Measurements from ENCODE around the gene GABBR2. TPM values are rescaled to one million over a fixed set of nuclear protein-coding genes. Genes with fewer than 3 reads are reported as not detected.

GABBR2 gene
- total RNA-seq, 2 experiments from 2014 or later = not detected

DNA sequence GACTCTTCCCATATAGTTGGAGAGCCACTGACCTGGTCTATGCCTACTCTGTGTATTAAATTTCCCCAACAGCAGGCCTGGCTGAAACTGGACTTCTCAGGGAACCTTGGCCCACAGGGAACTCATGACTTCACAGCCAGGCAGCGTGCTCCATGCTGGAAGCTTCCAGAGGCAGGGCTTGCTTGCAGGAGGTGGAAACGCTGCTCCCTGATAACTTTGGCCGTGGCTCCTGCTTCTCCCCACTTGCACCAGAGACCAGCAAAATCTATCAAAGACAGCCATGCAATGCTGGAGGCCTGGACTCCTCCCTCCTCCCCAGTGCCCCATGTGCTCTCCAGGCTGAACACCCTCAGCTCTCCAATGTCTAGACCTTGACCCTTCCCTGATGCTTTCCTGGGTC is 137.1 kb downstream of the GABBR2 start:
- intact Hi-C loops (cut with DNase I, micrococcal nuclease) = no loop called here
- Mint-ChIP-seq H3K27me3 (peaks cover 13% of the 10 kb centered on the region), H3K4me1 (ENCODE audit: low read depth) (peaks cover 12% of the 10 kb centered on the region), H3K27ac (no peak overlapping the region), H3K9me3 (no peaks in the 10 kb centered on the region), H3K36me3 (ENCODE audit: low read depth) (no peaks in the 10 kb centered on the region), H3K4me3 (no peak overlapping the region)
- CTCF ChIA-PET = no interaction called here
- Histone ChIP-seq H3K36me3 (ENCODE audit: insufficient read depth, low read length) (no peaks in the 10 kb centered on the region), H3K4me1 (ENCODE audit: insufficient read depth, low read length) (peaks cover 9% of the 10 kb centered on the region), H3K27me3 (ENCODE audit: control insufficient read depth in 1 of 2, insufficient read depth in 2 of 2, low read length in 2 of 2) (peaks cover 0 to 2% of the 10 kb centered on the region in 2 experiments), H3K27ac (ENCODE audit: low read depth in 1 of 2, low read length in 2 of 2) (no peak overlapping the region), H3K9me3 (ENCODE audit: control insufficient read depth in 1 of 2, insufficient read depth in 1 of 2, low read length in 2 of 2) (no peaks in the 10 kb centered on the region), H3K4me3 (ENCODE audit: low read length) (no peak overlapping the region)
- POLR2A ChIA-PET = no interaction called here
- TF ChIP-seq, protein P1, sequence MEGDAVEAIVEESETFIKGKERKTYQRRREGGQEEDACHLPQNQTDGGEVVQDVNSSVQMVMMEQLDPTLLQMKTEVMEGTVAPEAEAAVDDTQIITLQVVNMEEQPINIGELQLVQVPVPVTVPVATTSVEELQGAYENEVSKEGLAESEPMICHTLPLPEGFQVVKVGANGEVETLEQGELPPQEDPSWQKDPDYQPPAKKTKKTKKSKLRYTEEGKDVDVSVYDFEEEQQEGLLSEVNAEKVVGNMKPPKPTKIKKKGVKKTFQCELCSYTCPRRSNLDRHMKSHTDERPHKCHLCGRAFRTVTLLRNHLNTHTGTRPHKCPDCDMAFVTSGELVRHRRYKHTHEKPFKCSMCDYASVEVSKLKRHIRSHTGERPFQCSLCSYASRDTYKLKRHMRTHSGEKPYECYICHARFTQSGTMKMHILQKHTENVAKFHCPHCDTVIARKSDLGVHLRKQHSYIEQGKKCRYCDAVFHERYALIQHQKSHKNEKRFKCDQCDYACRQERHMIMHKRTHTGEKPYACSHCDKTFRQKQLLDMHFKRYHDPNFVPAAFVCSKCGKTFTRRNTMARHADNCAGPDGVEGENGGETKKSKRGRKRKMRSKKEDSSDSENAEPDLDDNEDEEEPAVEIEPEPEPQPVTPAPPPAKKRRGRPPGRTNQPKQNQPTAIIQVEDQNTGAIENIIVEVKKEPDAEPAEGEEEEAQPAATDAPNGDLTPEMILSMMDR (IDR thresholded peaks at IDR 0.05) = no peak
- DNase-seq (no peak), ATAC-seq (ENCODE audit: poor library complexity) (no peak)

DNA sequence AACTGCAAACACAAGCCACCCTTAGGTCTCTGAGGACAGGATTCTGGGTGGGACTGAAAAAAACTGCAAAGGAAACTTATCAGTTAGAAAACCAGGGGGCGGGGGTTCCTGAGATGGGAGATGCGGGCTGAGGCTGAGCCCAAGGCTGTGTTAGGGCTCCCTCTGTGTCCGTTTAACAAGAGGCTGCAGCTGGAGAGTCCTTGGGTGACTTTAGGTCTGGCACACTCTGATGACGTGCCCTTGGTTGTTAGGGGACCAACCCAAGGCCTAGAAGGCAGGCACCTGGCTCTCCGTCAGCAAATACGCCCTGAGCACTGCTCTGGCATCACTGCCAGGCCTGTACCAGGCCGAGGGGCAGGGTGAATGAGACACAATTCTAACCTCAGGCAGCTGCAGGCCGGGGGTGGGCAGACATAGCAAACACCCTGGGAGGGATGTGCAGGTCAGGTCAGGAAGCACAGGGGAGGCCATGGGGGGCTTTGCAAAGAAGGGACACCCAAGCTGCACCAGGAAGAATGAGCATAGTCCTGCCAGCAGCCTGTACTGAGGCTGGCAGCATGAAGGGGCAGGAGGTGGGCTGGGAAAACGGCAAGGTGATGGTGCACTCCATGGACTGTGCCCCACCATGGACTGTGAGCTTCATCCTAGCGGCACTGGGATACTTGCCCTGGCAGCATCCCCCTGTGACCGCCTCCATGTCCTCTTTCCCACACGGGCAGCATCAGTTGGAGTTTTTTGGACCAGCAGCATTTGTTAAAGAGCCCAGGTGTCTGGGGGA is 137.9 kb downstream of the GABBR2 start:
- H3K27ac Mint-ChIP-seq = no peak overlapping the region
- no peaks in the 10 kb centered on the region for H3K36me3 Mint-ChIP-seq (ENCODE audit: low read depth)
- intact Hi-C loops (cut with DNase I, micrococcal nuclease) = no loop called here
- peaks cover 6% of the 10 kb centered on the region for H3K4me1 Mint-ChIP-seq (ENCODE audit: low read depth)
- H3K36me3 ChIP-seq (ENCODE audit: insufficient read depth, low read length) = no peaks in the 10 kb centered on the region
- TF ChIP-seq, protein P1 (IDR thresholded peaks at IDR 0.05) = no peak
- H3K9me3 ChIP-seq (ENCODE audit: control insufficient read depth in 1 of 2, insufficient read depth in 1 of 2, low read length in 2 of 2) = no peaks in the 10 kb centered on the region
- DNase-seq (no peak), ATAC-seq (ENCODE audit: poor library complexity) (no peak)
- no peak overlapping the region for H3K27ac ChIP-seq (ENCODE audit: low read depth in 1 of 2, low read length in 2 of 2)
- peaks cover 7% of the 10 kb centered on the region for H3K27me3 Mint-ChIP-seq
- peaks cover 0 to 2% of the 10 kb centered on the region in 2 experiments for H3K27me3 ChIP-seq (ENCODE audit: control insufficient read depth in 1 of 2, insufficient read depth in 2 of 2, low read length in 2 of 2)
- ChIA-PET CTCF (no interaction called here), POLR2A (no interaction called here)
- no peaks in the 10 kb centered on the region for H3K9me3 Mint-ChIP-seq
- no peak overlapping the region for H3K4me3 ChIP-seq (ENCODE audit: low read length)
- H3K4me3 Mint-ChIP-seq = no peak overlapping the region
- peaks cover 5% of the 10 kb centered on the region for H3K4me1 ChIP-seq (ENCODE audit: insufficient read depth, low read length)

DNA sequence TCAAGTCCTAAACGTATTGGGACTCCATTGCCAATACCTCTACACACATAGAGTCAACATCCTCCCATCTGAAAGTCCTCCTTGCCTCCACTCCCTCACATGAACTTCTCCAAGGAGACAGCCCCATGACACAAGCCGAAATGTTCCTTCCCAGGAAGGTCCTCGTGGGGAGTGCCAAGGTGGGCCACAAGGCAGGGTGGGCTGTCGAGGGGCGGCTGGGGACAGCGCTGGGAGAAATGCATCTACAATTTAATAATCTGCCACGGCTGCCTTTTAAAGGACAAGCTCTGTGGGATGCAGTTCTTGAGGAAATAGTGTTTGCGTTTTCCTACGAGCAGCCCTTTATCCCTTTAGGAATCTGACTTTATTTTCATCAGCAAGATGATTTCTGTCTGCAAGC is 138.7 kb downstream of the GABBR2 start:
- H3K27me3 Mint-ChIP-seq = peaks cover 4% of the 10 kb centered on the region
- DNase-seq (no peak), ATAC-seq (ENCODE audit: poor library complexity) (no peak)
- no peak overlapping the region for H3K4me3 ChIP-seq (ENCODE audit: low read length)
- H3K27me3 ChIP-seq (ENCODE audit: control insufficient read depth in 1 of 2, insufficient read depth in 2 of 2, low read length in 2 of 2) = peaks cover 0 to 2% of the 10 kb centered on the region in 2 experiments
- H3K27ac ChIP-seq (ENCODE audit: low read depth in 1 of 2, low read length in 2 of 2) = no peak overlapping the region
- no peaks in the 10 kb centered on the region for H3K9me3 ChIP-seq (ENCODE audit: control insufficient read depth in 1 of 2, insufficient read depth in 1 of 2, low read length in 2 of 2)
- intact Hi-C loops (cut with DNase I, micrococcal nuclease) = no loop called here
- CTCF ChIA-PET = no interaction called here
- POLR2A ChIA-PET = no interaction called here
- no peaks in the 10 kb centered on the region for H3K4me1 ChIP-seq (ENCODE audit: insufficient read depth, low read length)
- TF ChIP-seq, protein P1 (IDR thresholded peaks at IDR 0.05) = no peak
- no peaks in the 10 kb centered on the region for H3K36me3 ChIP-seq (ENCODE audit: insufficient read depth, low read length)
- no peaks in the 10 kb centered on the region for H3K4me1 Mint-ChIP-seq (ENCODE audit: low read depth)
- no peaks in the 10 kb centered on the region for H3K9me3 Mint-ChIP-seq
- no peaks in the 10 kb centered on the region for H3K36me3 Mint-ChIP-seq (ENCODE audit: low read depth)
- no peak overlapping the region for H3K4me3 Mint-ChIP-seq
- H3K27ac Mint-ChIP-seq = no peak overlapping the region

Measured in CD4-positive, alpha-beta T cell (primary cell).